Kidney epithelial cell (primary cell): ENCODE measurements around the gene CCDC85C. TPM values are rescaled to one million over a fixed set of nuclear protein-coding genes. Genes with fewer than 3 reads are reported as not detected.

Experiments used
- DNase-seq: peaks from one replicate; pipeline ENCODE4 v3.0.0-alpha.2; 2010; ENCODE audit warnings: low read depth
- H3K27me3 ChIP-seq: 2 replicates; pipeline ENCODE4 v1.6.0; 2011; ENCODE audit warnings: low read length; ENCODE audit not compliant: control insufficient read depth, insufficient read depth
- H3K36me3 ChIP-seq: 2 replicates; pipeline ENCODE4 v1.5.1; 2011; ENCODE audit warnings: low read length; ENCODE audit not compliant: control insufficient read depth, insufficient read depth
- H3K4me3 ChIP-seq: 2 replicates; pipeline ENCODE4 v1.5.1; 2011; ENCODE audit warnings: low read depth, mild to moderate bottlenecking, control low read depth, low read length
- CTCF ChIP-seq: IDR thresholded peaks from 2 replicates; pipeline ENCODE4 v1.5.1; 2011; ENCODE audit warnings: mild to moderate bottlenecking, moderate library complexity, low read length, control low read depth, inconsistent platforms; ENCODE audit not compliant: insufficient read depth, poor library complexity, severe bottlenecking
- total RNA-seq: library from RNA; depleted of rRNA; stranded (reverse); fragments of >200 nt; gene quantifications from 2 replicates; pipeline ENCODE4 v1.2.3, GENCODE V29; 2015

Gene CCDC85C
- total RNA-seq, 1 donor from 2014 or later, result 32.4 TPM

- Histone ChIP-seq H3K4me3 (no peak overlapping the region), H3K36me3 (no peaks in the 10 kb centered on the region), H3K27me3 (no peaks in the 10 kb centered on the region)
- DNase-seq, result no peak
- TF ChIP-seq CTCF, result no peak
Observed at GRCh38 chr14:99606359-99606758, 2.4 kb upstream of the CCDC85C start.

- Histone ChIP-seq H3K36me3 (no peaks in the 10 kb centered on the region), H3K27me3 (no peaks in the 10 kb centered on the region), H3K4me3 (peak overlapping the region; percentile 56)
- TF ChIP-seq CTCF, result no peak
- no peak for DNase-seq
Observed at GRCh38 chr14:99605299-99605961, 1.4 kb upstream of the CCDC85C start.

- H3K36me3 ChIP-seq, result no peaks in the 10 kb centered on the region
- H3K4me3 ChIP-seq, result peak overlapping the region; percentile 56
- TF ChIP-seq CTCF, result no peak
- DNase-seq, result no peak
- no peaks in the 10 kb centered on the region for H3K27me3 ChIP-seq
Observed at GRCh38 chr14:99604766-99605298, 825 bp upstream of the CCDC85C start.

- peak; percentile 52 for DNase-seq
- Histone ChIP-seq H3K4me3 (peak overlapping the region; percentile 56), H3K27me3 (no peaks in the 10 kb centered on the region), H3K36me3 (no peaks in the 10 kb centered on the region)
- TF ChIP-seq CTCF, result no peak
Observed at GRCh38 chr14:99604278-99604765, 315 bp upstream of the CCDC85C start.

GRCh38 chr14:99602788-99603415 is 1.1 kb downstream of the CCDC85C start:
- Histone ChIP-seq H3K4me3 (peak overlapping the region; percentile 42), H3K36me3 (no peaks in the 10 kb centered on the region), H3K27me3 (no peaks in the 10 kb centered on the region)
- no peak for DNase-seq
- TF ChIP-seq CTCF, result no peak
